ENCODE measurements around the gene C2.

GRCh38 chr6:31958412-31958740, 30.9 kb downstream of the C2 start:
- no peak for TF ChIP-seq EZH2phosphoT487 (IDR thresholded peaks at IDR 0.05; ENCODE audit: insufficient read depth, low read depth)
- TF ChIP-seq EZH2 (IDR thresholded peaks at IDR 0.05; ENCODE audit: insufficient read depth, poor library complexity, severe bottlenecking): no peak
